HG03139 (cell line): ENCODE data around the gene ZNF326.
"Not testable (repeated sequence)": the region's sequence is repeated elsewhere in the genome, so short reads cannot be mapped to it uniquely, and the experiment has no call there.

Source experiments
- ATAC-seq: cut with Tn5 transposase; IDR thresholded peaks from one replicate; pipeline ENCODE4 v1.9.1; 2021; ENCODE audit not compliant: unreplicated experiment

Gene ZNF326

DNA sequence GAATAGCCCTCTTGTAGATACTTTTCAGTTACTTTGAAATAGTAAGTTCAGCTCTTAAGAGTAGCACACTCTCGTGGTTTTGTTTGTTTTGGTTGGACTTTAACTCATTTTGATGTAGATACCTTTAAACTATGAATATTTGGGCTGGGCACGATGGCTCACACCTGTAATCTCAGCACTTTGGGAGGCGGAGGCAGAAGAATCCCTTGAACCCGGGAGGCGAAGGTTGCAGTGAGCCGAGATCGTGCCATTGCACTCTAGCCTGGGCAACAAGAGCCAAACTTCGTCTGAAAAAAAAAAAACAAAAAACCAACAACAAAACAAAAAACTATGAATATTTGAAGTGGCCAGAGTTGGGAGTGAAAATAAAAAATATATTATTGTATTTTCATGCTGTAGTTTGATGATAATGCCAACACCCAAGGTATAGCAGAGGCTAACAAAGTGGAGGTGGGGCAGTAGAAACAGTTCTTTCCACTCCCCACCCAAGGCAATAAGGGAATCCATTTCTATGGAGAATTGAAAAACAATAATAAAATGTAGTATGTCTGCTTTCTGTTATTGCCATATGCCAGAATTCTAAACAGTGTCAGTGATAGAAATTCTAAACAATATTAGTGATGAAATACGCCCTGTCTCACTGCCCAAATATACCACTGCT, 1.7 kb downstream of the ZNF326 start:
- ATAC-seq = no peak

GRCh38 chr1:89997152-89997551, 2.2 kb downstream of the ZNF326 start:
- not testable (repeated sequence) for ATAC-seq

DNA sequence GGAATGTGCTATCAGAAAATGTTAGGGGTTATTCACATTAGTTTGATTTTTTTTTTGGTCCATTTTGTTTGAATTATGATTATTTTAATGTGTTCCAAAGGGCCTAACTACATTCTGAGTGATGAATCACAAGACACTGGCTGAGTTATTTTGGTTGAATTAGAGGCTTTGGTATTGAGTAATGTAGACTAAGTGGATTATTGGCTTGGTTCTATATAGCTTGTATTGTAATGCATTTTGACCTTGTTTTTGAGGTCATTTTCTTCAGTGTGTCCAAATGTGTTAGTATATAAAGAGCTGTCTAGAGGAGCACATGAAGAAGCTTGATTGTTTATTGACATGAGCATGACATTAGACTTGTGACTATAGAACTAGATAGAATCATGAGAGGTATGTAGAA, 3.4 kb downstream of the ZNF326 start:
- ATAC-seq = no peak

DNA sequence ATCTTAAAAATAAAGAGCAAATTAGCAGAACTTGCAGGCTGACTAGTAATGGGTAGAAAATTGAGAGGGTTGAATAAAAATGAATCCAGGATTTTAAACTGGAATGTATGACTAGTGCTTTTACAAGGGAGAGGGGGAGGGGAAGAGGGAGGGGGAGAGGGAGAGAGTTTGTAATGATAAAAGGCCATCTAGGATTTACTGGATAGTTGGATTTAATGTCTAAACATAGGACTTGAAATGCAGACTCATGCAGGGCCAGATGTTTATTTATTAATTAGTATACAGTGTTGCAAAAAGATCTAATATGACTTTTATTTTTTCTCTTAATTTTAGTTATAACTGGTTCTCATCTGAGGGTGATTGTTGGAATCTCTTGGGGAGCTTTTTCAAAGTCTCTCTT, 4.3 kb downstream of the ZNF326 start:
- ATAC-seq = no peak

GRCh38 chr1:89999628-90000027, 4.7 kb downstream of the ZNF326 start:
- no peak for ATAC-seq

DNA sequence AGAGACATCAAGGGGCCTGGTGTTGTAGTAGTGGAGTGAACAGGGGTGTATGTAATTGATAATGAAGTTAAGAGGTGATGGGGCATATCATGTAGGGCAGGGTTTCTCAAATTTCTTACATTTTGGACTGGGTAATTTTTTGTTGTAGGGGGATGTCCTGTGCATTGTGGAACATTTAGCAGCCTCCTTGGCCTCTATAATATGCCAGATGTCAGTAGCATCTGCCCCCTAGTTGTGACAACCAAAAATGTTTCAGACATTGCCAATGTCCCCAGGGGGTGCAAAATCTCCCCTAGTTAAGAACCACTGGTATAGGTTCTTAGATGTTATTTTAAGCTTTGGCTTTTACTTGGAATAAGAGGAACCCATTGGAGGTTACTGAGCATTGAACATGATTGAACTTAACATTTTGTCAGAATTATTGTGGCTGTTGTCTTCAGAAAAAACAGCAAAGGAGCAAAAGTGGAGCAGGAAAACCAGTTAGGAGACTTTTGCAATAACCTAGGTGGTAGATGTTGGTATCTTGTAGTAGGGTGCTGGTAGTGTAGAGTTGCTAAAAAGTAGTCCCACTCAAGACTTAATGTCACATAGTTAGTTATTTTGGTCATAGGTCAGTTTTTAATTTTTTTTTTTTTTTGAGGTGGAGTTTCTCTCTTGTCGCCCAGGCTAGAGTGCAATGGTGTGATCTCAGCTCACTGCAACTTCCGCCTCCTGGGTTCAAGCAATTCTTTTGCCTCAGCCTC, 6.2 kb downstream of the ZNF326 start:
- no peak for ATAC-seq

GRCh38 chr1:90007979-90008404, 13.1 kb downstream of the ZNF326 start:
- no peak for ATAC-seq

- ATAC-seq = no peak
Measured at GRCh38 chr1:90012300-90012699, 17.4 kb downstream of the ZNF326 start.

- no peak for ATAC-seq
Measured at GRCh38 chr1:90023691-90024090, 28.8 kb downstream of the ZNF326 start.

GRCh38 chr1:90027281-90027680, 32.4 kb downstream of the ZNF326 start:
- no peak for ATAC-seq

DNA sequence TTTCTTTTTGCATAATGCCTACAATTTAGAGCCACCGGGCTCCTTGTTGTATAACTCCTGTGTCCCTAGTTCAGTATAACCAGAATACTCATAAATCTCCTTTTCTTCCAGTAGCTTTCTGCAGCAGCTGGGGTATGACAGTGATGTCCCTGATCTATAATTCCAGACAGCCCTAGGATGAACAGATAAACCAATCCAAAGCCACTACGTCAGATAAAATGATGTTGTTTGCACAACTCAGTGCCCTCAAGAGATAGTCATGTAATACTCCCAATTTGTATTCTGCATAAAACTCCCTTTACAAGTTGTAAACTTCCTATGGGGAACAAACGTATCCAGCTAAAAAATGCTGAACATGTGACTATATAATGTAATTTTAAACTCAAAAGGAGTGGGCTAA, 44.7 kb downstream of the ZNF326 start:
- no peak for ATAC-seq

GRCh38 chr1:90043586-90043985, 48.7 kb downstream of the ZNF326 start:
- no peak for ATAC-seq

- ATAC-seq = no peak
Measured at GRCh38 chr1:90044346-90044745, 49.4 kb downstream of the ZNF326 start.

DNA sequence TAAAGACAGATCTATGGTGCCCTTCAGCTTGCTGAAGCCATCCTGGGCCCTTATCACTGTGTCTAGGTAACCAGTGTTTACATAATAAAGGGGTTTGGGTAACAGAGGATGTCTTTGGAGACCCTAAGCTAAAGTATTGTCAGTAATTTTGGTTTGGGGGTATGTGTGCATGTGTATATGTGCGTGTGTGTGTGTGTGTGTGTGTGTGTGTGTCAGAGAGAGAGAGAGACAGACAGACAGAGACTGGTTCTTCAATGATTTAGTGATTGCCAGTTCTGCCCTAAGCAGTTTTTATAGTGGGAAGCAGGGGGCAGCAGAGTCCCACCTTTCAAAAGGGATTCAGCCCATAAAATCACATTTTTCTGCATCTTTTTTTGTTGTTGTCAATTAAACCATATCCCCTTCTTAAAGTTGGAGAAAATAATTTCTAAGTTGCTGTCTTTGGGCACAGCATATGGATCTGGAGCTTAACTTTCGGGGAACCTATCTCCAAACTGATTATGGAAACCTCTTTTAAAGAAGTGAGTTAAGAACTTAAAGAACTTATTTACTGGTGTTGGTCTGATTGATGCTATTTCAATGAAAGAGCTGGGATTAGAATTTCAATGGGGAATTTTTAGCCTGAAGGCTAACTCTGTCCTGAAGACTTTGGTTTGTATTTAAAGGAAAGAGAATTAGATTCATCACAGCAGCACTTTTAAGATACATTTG, 51.1 kb downstream of the ZNF326 start:
- ATAC-seq = no peak

DNA sequence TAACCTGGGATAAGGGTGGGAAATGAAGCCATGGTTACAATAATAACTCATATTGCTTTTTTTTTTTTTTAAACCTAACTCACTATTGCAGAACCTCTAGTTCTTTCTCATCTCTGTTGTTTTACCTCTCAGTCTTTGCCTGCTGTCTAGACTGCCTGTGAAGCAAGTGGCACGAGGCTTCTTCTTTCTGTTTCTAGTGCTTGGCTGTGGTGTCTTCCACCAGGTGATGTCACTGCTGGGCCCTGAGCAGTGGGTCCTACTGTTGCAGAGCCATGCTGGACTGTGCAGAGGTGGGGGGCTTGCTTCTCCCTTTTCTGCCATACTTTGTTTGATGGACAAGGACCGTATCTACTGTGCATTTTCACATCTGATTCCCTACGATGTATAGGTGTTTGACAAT, 51.7 kb downstream of the ZNF326 start:
- ATAC-seq = no peak

GRCh38 chr1:90048043-90048442, 53.1 kb downstream of the ZNF326 start:
- ATAC-seq = no peak

GRCh38 chr1:90062700-90063643, 68.1 kb downstream of the ZNF326 start:
- not testable (repeated sequence) for ATAC-seq

DNA sequence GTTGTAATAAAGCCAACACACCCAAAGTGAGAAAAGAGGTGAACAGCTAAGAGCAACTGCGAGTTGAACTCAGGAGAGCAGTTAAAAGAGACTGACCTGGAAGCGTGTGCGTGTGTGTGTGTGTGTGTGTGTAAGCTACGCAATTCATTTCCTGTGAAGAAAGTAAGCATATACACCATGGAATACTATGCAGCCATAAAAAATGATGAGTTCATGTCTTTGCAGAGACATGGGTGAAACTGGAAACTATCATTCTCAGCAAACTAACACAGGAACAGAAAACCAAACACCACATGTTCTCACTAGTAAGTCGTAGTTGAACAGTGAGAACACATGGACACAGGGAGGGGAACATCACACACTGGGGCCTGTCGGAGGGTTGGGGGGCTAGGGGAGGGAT, 69.2 kb downstream of the ZNF326 start:
- ATAC-seq = not testable (repeated sequence)

- no peak for ATAC-seq
Measured at GRCh38 chr1:90067194-90067931, 72.5 kb downstream of the ZNF326 start.

DNA sequence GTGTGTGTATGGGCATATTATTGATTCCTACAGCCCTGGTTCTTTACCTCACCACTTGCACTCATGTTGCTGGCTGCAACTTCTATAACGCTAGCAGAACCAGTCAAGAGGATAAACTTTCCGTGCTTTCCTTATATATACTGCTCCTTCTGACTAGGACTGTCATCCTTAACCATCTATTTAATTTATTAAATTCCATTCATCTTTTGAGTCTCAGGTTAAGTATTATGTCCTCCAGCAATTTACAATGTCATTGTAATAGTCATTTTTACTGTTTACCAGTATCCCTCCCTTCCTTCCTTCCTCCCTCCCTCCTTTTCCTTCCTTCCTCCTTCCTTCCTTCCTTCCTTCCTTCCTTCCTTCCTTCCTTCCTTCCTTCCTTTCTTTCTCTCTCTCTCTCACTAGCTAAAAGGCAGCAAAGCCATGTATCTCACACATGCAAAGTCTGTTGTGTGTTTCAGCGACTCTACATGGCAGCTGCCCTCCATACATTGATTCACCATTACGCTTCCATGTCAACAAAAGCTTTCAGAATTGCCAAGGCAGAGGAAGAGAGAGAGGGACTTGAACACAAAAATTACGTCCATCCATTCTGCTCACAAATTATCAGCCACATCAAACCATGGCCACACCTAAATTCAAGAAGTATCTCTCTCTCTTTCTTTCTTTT, 73.8 kb downstream of the ZNF326 start:
- ATAC-seq = no peak
